ENCODE data around the gene PDZRN3. TPM values are rescaled to one million over a fixed set of nuclear protein-coding genes. Genes with fewer than 3 reads are reported as not detected.

PDZRN3 gene
- total RNA-seq, 1 donor from 2014 or later, result 75.9 TPM

DNA sequence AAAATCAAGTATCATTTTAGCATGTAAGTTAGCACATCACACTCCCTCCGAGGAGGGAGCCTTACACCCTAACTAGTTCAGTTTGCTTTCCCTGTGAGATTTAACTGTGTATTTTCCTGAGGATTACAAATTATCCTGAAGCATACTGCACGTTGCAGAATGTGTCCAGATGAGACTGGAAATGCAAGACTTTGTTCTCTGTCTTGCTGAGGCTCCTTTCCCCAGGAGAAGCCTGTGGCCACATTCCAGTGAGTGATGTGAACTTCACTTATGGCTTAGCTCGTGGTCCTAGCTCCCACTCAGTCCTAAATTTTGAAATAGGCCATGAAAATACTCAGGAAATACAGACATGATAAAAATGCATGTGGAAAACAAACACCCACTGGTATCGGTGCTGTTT, 23.7 kb downstream of the PDZRN3 start:
- no peak for TF ChIP-seq POLR2AphosphoS5 (IDR thresholded peaks at IDR 0.05; ENCODE audit: insufficient read depth in 1 of 2, low read depth in 1 of 2)
- TF ChIP-seq POLR2A (IDR thresholded peaks at IDR 0.05), result no peak
- TF ChIP-seq, protein P1, sequence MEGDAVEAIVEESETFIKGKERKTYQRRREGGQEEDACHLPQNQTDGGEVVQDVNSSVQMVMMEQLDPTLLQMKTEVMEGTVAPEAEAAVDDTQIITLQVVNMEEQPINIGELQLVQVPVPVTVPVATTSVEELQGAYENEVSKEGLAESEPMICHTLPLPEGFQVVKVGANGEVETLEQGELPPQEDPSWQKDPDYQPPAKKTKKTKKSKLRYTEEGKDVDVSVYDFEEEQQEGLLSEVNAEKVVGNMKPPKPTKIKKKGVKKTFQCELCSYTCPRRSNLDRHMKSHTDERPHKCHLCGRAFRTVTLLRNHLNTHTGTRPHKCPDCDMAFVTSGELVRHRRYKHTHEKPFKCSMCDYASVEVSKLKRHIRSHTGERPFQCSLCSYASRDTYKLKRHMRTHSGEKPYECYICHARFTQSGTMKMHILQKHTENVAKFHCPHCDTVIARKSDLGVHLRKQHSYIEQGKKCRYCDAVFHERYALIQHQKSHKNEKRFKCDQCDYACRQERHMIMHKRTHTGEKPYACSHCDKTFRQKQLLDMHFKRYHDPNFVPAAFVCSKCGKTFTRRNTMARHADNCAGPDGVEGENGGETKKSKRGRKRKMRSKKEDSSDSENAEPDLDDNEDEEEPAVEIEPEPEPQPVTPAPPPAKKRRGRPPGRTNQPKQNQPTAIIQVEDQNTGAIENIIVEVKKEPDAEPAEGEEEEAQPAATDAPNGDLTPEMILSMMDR (IDR thresholded peaks at IDR 0.05), result no peak
- Histone ChIP-seq H3K27ac (peak overlapping the region; percentile 12), H3K9me3 (no peaks in the 10 kb centered on the region), H3K4me3 (no peak overlapping the region), H3K4me1 (peaks cover 35% of the 10 kb centered on the region), H3K27me3 (no peaks in the 10 kb centered on the region), H3K36me3 (no peaks in the 10 kb centered on the region)
- intact Hi-C loops (cut with DNase I), result no loop called here
- DNase-seq (ENCODE audit: extremely low spot score in 2 of 2), result no peak

DNA sequence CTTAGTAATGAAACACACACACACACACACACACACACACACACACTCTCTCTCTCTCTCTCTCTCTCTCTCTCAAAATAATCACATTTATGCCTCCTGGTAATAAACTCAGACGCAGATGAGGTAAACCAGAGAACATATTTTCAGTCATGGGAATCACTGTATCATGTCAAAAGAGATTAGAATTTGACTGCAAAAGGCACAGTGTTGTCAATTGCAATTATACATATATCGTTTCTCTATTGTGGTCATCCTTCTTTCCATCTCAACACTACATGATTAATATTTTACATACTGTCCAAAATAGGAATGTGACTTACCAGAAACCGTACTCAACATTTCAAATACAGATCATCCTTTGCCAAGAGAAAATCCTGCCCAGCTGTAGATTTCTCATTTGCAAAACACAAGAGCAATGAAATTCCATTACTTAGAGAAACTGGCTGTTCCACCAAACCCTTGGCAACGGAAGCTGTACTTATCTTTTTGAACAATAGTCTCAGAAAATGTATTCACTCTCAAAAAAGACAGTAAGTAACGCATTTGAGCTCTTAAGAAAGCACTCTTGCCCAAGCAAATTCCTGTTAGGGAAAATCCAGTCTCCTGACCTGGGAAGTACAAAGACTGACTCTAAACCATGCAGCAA, 24.3 kb downstream of the PDZRN3 start:
- DNase-seq (ENCODE audit: extremely low spot score in 2 of 2), result no peak
- Histone ChIP-seq H3K27ac (peak overlapping the region; percentile 12), H3K36me3 (no peaks in the 10 kb centered on the region), H3K9me3 (no peaks in the 10 kb centered on the region), H3K4me1 (peaks cover 30% of the 10 kb centered on the region), H3K27me3 (no peaks in the 10 kb centered on the region), H3K4me3 (no peak overlapping the region)
- intact Hi-C loops (cut with DNase I), result no loop called here
- TF ChIP-seq, protein P1 (IDR thresholded peaks at IDR 0.05), result no peak
- TF ChIP-seq POLR2A (IDR thresholded peaks at IDR 0.05), result no peak
- TF ChIP-seq POLR2AphosphoS5 (IDR thresholded peaks at IDR 0.05; ENCODE audit: insufficient read depth in 1 of 2, low read depth in 1 of 2), result no peak

DNA sequence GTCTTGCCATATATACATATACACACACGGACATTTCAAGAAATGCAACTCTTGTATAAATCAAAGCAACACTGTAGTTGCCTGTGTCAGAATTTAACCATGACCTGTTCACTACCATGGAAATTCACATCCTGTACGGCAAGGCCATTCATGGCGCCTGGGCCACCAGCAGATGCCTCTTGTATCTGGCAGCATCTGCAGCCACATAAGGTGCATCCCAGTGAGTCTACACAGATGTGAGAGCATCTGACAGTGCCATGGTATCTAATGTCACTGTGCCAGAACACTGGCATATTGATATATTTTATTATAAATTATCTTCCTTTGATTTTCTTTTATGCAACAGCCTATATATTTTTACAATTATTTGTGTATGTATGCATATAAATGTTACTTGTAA, 25.1 kb downstream of the PDZRN3 start:
- H3K27me3 ChIP-seq, result no peaks in the 10 kb centered on the region
- TF ChIP-seq POLR2AphosphoS5 (IDR thresholded peaks at IDR 0.05; ENCODE audit: insufficient read depth in 1 of 2, low read depth in 1 of 2) (no peak), POLR2A (IDR thresholded peaks at IDR 0.05) (no peak)
- TF ChIP-seq, protein P1 (IDR thresholded peaks at IDR 0.05), result no peak
- intact Hi-C loops (cut with DNase I), result no loop called here
- no peaks in the 10 kb centered on the region for H3K36me3 ChIP-seq
- H3K4me1 ChIP-seq, result peaks cover 30% of the 10 kb centered on the region
- no peaks in the 10 kb centered on the region for H3K9me3 ChIP-seq
- H3K4me3 ChIP-seq, result no peak overlapping the region
- no peak overlapping the region for H3K27ac ChIP-seq
- no peak for DNase-seq (ENCODE audit: extremely low spot score in 2 of 2)

DNA sequence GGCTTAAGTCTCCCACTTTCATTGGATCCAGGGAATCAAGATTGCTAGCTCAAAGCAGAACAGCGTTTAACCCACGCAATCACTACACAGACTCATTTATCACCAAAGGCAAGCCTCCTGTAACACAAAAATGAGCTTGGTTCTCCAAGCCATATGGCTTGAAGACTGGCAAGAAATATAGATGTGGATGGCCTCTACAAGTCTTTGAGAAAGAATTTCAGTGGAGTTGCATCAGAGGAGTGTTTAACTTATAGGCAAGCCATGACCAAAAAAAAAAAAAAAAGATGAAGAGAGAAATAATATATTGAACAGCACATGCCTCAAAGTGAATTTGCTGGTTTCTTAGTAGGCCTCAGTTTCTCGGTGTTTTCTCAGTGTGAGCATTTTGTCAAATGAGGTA, 27.3 kb downstream of the PDZRN3 start:
- H3K4me1 ChIP-seq, result peaks cover 32% of the 10 kb centered on the region
- intact Hi-C loops (cut with DNase I), result no loop called here

More for the DNA sequence above, 27.3 kb downstream of the PDZRN3 start:
- H3K27me3 ChIP-seq, result no peaks in the 10 kb centered on the region
- H3K4me3 ChIP-seq, result no peak overlapping the region
- no peak overlapping the region for H3K27ac ChIP-seq
- no peak for DNase-seq (ENCODE audit: extremely low spot score in 2 of 2)
- H3K36me3 ChIP-seq, result no peaks in the 10 kb centered on the region
- TF ChIP-seq, protein P1 (IDR thresholded peaks at IDR 0.05), result no peak
- TF ChIP-seq POLR2AphosphoS5 (IDR thresholded peaks at IDR 0.05; ENCODE audit: insufficient read depth in 1 of 2, low read depth in 1 of 2) (no peak), POLR2A (IDR thresholded peaks at IDR 0.05) (no peak)
- no peaks in the 10 kb centered on the region for H3K9me3 ChIP-seq
